Measurements from ENCODE around the gene SFXN3.

Gene SFXN3

GRCh38 chr10:101071885-101072433, 40.9 kb downstream of the SFXN3 start:
- no peak overlapping the region for H3K4me3 Mint-ChIP-seq
- no peak overlapping the region for H3K27ac Mint-ChIP-seq
- H3K9me3 Mint-ChIP-seq = no peaks in the 10 kb centered on the region
- no peak for DNase-seq
- peaks cover 14% of the 10 kb centered on the region for H3K4me1 Mint-ChIP-seq (ENCODE audit: low read depth)
- peaks cover 56% of the 10 kb centered on the region for H3K27me3 Mint-ChIP-seq
- H3K36me3 Mint-ChIP-seq (ENCODE audit: low read depth) = no peaks in the 10 kb centered on the region

- Mint-ChIP-seq H3K27ac (no peak overlapping the region), H3K4me1 (ENCODE audit: low read depth) (peaks cover 6% of the 10 kb centered on the region), H3K36me3 (ENCODE audit: low read depth) (no peaks in the 10 kb centered on the region), H3K27me3 (peaks cover 50% of the 10 kb centered on the region), H3K9me3 (no peaks in the 10 kb centered on the region), H3K4me3 (no peak overlapping the region)
- no peak for DNase-seq
Measured at GRCh38 chr10:101072923-101073322, 41.9 kb downstream of the SFXN3 start.

GRCh38 chr10:101073631-101074030, 42.6 kb downstream of the SFXN3 start:
- DNase-seq = no peak
- Mint-ChIP-seq H3K4me3 (no peak overlapping the region), H3K36me3 (ENCODE audit: low read depth) (no peaks in the 10 kb centered on the region), H3K4me1 (ENCODE audit: low read depth) (peaks cover 6% of the 10 kb centered on the region), H3K9me3 (no peaks in the 10 kb centered on the region), H3K27ac (no peak overlapping the region), H3K27me3 (peaks cover 55% of the 10 kb centered on the region)

GRCh38 chr10:101075775-101076174, 44.7 kb downstream of the SFXN3 start:
- H3K4me1 Mint-ChIP-seq (ENCODE audit: low read depth) = peaks cover 6% of the 10 kb centered on the region
- no peaks in the 10 kb centered on the region for H3K36me3 Mint-ChIP-seq (ENCODE audit: low read depth)
- H3K27me3 Mint-ChIP-seq = peaks cover 71% of the 10 kb centered on the region
- DNase-seq = no peak
- no peak overlapping the region for H3K27ac Mint-ChIP-seq
- no peak overlapping the region for H3K4me3 Mint-ChIP-seq
- H3K9me3 Mint-ChIP-seq = no peaks in the 10 kb centered on the region

- H3K27me3 Mint-ChIP-seq = peaks cover 78% of the 10 kb centered on the region
- no peak for DNase-seq
- no peak overlapping the region for H3K27ac Mint-ChIP-seq
- H3K4me1 Mint-ChIP-seq (ENCODE audit: low read depth) = peaks cover under 1% of the 10 kb centered on the region
- H3K36me3 Mint-ChIP-seq (ENCODE audit: low read depth) = no peaks in the 10 kb centered on the region
- no peaks in the 10 kb centered on the region for H3K9me3 Mint-ChIP-seq
- no peak overlapping the region for H3K4me3 Mint-ChIP-seq
Measured at GRCh38 chr10:101076630-101077029, 45.6 kb downstream of the SFXN3 start.

GRCh38 chr10:101079874-101080273, 48.8 kb downstream of the SFXN3 start:
- Mint-ChIP-seq H3K27me3 (peaks cover 68% of the 10 kb centered on the region), H3K4me1 (ENCODE audit: low read depth) (no peaks in the 10 kb centered on the region), H3K9me3 (no peaks in the 10 kb centered on the region), H3K27ac (no peak overlapping the region), H3K36me3 (ENCODE audit: low read depth) (no peaks in the 10 kb centered on the region), H3K4me3 (no peak overlapping the region)
- no peak for DNase-seq

- Mint-ChIP-seq H3K36me3 (ENCODE audit: low read depth) (no peaks in the 10 kb centered on the region), H3K4me1 (ENCODE audit: low read depth) (no peaks in the 10 kb centered on the region), H3K9me3 (no peaks in the 10 kb centered on the region), H3K27me3 (peaks cover 65% of the 10 kb centered on the region), H3K4me3 (no peak overlapping the region), H3K27ac (no peak overlapping the region)
- no peak for DNase-seq
Measured at GRCh38 chr10:101080933-101081931, 50.2 kb downstream of the SFXN3 start.

- no peaks in the 10 kb centered on the region for H3K9me3 Mint-ChIP-seq
- no peak overlapping the region for H3K4me3 Mint-ChIP-seq
- DNase-seq = no peak
- H3K27me3 Mint-ChIP-seq = peaks cover 76% of the 10 kb centered on the region
- no peak overlapping the region for H3K27ac Mint-ChIP-seq
- H3K4me1 Mint-ChIP-seq (ENCODE audit: low read depth) = no peaks in the 10 kb centered on the region
- H3K36me3 Mint-ChIP-seq (ENCODE audit: low read depth) = no peaks in the 10 kb centered on the region
Measured at GRCh38 chr10:101085846-101086245, 54.8 kb downstream of the SFXN3 start.

- Mint-ChIP-seq H3K9me3 (no peaks in the 10 kb centered on the region), H3K27ac (no peak overlapping the region), H3K4me1 (ENCODE audit: low read depth) (no peaks in the 10 kb centered on the region), H3K4me3 (no peak overlapping the region), H3K36me3 (ENCODE audit: low read depth) (no peaks in the 10 kb centered on the region), H3K27me3 (peaks cover 79% of the 10 kb centered on the region)
- no peak for DNase-seq
Measured at GRCh38 chr10:101087376-101087775, 56.3 kb downstream of the SFXN3 start.

- no peaks in the 10 kb centered on the region for H3K4me1 Mint-ChIP-seq (ENCODE audit: low read depth)
- DNase-seq = no peak
- H3K27me3 Mint-ChIP-seq = peaks cover 78% of the 10 kb centered on the region
- H3K27ac Mint-ChIP-seq = no peak overlapping the region
- no peak overlapping the region for H3K4me3 Mint-ChIP-seq
- no peaks in the 10 kb centered on the region for H3K9me3 Mint-ChIP-seq
- H3K36me3 Mint-ChIP-seq (ENCODE audit: low read depth) = no peaks in the 10 kb centered on the region
Measured at GRCh38 chr10:101087965-101088364, 56.9 kb downstream of the SFXN3 start.

- H3K4me1 Mint-ChIP-seq (ENCODE audit: low read depth) = no peaks in the 10 kb centered on the region
- H3K27ac Mint-ChIP-seq = no peak overlapping the region
- H3K4me3 Mint-ChIP-seq = no peak overlapping the region
- no peaks in the 10 kb centered on the region for H3K36me3 Mint-ChIP-seq (ENCODE audit: low read depth)
- peaks cover 80% of the 10 kb centered on the region for H3K27me3 Mint-ChIP-seq
- H3K9me3 Mint-ChIP-seq = no peaks in the 10 kb centered on the region
- DNase-seq = no peak
Measured at GRCh38 chr10:101089520-101090299, 58.7 kb downstream of the SFXN3 start.

GRCh38 chr10:101090597-101090996, 59.6 kb downstream of the SFXN3 start:
- Mint-ChIP-seq H3K27ac (no peak overlapping the region), H3K9me3 (no peaks in the 10 kb centered on the region), H3K4me3 (no peak overlapping the region), H3K4me1 (ENCODE audit: low read depth) (no peaks in the 10 kb centered on the region), H3K36me3 (ENCODE audit: low read depth) (no peaks in the 10 kb centered on the region), H3K27me3 (peaks cover 80% of the 10 kb centered on the region)
- no peak for DNase-seq
